ENCODE data around the gene PPP3R1.

GRCh38 chr2:68190991-68191731, 61.2 kb downstream of the PPP3R1 start:
- no peak for TF ChIP-seq POLR2AphosphoS5 (IDR thresholded peaks at IDR 0.05)
- no peak for TF ChIP-seq CTCF (IDR thresholded peaks at IDR 0.05)
- no peak for TF ChIP-seq POLR2A (IDR thresholded peaks at IDR 0.05)
